Coronary artery (tissue), 2 donors: Measurements from ENCODE around the gene FAM118B.
A peak's percentile ranks its signal among the peaks of the same experiment; 100 is the strongest.

Experiments used
- DNase-seq: peaks from one replicate; pipeline ENCODE4 v3.0.0-alpha.2; 2017; ENCODE audit warnings: low spot score
- H3K27ac ChIP-seq, 2 donors: fragments of 200-600 bp; sonication (generic); one replicate each; pipeline ENCODE4 v1.5.1; 2016 to 2019
- H3K4me3 ChIP-seq: fragments of 200-600 bp; sonication (generic); 2 replicates; pipeline ENCODE4 v1.5.1; 2016; ENCODE audit warnings: mild to moderate bottlenecking, moderate library complexity
- TF ChIP-seq, protein P1 (sequence below): fragments of 200-600 bp; sonication (generic); IDR thresholded peaks from one replicate; pipeline ENCODE4 v1.5.1; 2019; ENCODE audit warnings: antibody characterized with exemption

The FAM118B gene

DNA sequence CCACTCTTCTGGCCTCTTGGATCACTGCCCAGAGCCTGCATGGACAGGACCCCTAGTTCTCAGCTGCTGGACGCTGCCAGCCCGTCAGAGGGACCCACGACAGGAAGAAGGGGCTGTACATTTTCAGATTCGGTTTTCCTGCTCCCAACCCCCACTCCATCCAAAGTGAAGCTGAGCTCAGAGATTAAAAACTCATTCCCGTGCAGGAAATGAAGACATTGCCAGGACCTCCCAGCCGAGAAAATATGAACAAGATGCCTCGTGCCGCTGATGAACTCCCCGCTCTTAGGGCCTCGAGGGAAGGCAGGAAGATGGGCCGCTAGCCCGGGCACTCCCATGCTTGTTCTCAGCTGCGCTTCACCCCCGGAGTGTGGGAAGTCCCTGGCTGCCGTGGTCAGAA is 36.2 kb upstream of the FAM118B start:
- no peak overlapping the region for H3K27ac ChIP-seq
- H3K4me3 ChIP-seq, result peak overlapping the region; percentile 14
- TF ChIP-seq, protein P1, sequence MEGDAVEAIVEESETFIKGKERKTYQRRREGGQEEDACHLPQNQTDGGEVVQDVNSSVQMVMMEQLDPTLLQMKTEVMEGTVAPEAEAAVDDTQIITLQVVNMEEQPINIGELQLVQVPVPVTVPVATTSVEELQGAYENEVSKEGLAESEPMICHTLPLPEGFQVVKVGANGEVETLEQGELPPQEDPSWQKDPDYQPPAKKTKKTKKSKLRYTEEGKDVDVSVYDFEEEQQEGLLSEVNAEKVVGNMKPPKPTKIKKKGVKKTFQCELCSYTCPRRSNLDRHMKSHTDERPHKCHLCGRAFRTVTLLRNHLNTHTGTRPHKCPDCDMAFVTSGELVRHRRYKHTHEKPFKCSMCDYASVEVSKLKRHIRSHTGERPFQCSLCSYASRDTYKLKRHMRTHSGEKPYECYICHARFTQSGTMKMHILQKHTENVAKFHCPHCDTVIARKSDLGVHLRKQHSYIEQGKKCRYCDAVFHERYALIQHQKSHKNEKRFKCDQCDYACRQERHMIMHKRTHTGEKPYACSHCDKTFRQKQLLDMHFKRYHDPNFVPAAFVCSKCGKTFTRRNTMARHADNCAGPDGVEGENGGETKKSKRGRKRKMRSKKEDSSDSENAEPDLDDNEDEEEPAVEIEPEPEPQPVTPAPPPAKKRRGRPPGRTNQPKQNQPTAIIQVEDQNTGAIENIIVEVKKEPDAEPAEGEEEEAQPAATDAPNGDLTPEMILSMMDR, result no peak
- DNase-seq, result no peak

DNA sequence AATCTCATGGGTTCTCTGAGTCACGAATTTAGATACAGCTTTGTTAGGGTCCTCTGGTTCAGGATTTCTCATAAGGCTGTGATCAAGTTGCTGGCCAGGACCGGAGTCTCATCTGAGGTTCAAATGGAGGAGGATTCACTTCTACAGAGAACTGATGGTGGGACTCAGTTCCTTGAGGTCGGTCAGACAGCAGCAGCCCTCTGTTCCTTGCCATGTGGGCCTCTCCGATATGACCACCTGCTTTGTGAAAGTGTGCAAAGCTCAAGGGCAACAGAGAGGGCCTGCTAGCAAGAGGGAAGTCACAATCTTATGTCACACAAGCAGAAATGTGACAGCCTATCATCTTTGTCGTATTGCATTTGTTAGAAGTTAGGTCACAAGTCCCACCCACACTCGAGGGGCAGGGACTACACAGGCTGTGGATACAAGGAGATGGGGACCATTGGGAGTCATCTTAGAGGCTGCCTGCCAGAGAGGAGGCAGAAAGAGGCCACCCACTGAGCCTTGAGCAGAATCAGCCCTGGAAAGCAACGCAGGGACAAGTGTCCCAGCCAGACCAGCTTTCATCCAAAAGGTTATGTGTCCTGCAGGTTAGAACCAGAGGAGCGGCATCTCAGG is 34.6 kb upstream of the FAM118B start:
- H3K4me3 ChIP-seq, result no peak overlapping the region
- no peak for DNase-seq
- TF ChIP-seq, protein P1, result no peak
- H3K27ac ChIP-seq, result no peak overlapping the region

DNA sequence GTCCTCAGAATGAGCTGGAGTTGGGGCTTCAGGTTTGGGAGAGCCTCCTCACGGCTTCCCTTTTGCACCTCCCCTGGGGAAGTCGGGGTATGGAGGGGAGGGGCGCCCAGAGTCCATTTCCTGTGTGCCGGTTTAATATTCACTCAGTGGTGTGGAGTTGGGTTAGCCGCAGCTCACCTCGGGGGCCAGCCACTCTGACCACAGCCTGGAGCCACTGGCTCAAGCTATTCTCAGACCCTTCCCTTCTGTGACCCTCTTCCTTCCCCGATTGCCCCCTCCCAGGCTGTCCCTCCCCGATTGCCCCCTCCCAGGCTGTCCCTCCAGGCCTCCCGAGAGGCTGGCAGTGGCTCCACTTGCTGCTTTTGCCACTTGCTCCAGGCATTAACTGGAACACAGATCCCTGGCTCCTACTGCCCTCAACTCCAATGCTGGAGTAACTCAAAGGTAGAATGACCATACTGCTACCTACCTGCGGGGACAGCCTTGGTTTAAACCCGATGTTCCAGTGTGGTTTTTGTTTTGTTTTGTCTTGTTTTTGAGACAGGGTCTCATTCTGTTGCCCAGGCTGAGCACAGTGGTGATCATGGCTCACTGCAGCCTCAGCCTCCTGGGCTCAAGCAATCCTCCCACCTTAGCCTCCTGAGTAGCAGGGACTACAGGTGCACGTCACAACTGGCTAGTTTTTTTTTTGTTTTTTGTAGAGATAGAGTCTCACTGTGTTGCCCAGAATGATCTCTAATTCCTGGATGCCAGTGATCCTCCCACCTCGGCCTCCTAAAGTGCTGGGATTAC is 29.4 kb upstream of the FAM118B start:
- Histone ChIP-seq H3K4me3 (no peak overlapping the region), H3K27ac (no peak overlapping the region)
- TF ChIP-seq, protein P1, result no peak
- DNase-seq, result no peak

DNA sequence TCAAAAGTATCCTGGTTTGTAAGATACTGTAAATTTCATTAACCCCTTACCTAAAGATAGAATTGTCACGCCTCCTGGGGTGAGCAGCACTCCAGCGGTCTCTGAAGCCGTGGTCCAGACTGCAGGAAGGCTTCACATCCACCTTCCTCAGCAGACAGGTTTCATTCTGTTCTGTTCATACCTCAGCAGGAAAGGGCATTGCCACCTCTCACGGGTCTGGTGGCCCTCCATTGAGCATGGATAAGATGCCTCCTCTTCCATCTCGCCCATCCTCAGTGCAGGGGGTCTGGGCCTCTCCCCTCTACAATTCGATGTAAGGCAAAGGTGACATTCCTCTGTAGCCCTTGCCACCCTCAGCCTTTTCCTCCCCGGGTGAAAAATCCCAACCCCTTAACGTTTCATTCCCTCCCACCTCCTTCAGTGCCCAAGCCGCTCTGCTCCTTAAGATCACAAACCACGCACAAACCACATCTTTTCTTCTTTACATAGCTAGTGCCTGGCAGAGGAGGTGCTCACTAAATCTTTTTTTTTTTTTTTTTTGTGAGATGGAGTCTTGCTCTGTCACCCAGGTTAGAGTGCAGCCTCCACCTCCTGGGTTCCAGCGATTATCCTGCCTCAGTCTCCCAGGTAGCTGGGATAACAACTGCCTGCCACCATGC is 28.7 kb upstream of the FAM118B start:
- DNase-seq, result no peak
- TF ChIP-seq, protein P1, result no peak
- H3K27ac ChIP-seq, result no peak overlapping the region
- H3K4me3 ChIP-seq, result no peak overlapping the region

DNA sequence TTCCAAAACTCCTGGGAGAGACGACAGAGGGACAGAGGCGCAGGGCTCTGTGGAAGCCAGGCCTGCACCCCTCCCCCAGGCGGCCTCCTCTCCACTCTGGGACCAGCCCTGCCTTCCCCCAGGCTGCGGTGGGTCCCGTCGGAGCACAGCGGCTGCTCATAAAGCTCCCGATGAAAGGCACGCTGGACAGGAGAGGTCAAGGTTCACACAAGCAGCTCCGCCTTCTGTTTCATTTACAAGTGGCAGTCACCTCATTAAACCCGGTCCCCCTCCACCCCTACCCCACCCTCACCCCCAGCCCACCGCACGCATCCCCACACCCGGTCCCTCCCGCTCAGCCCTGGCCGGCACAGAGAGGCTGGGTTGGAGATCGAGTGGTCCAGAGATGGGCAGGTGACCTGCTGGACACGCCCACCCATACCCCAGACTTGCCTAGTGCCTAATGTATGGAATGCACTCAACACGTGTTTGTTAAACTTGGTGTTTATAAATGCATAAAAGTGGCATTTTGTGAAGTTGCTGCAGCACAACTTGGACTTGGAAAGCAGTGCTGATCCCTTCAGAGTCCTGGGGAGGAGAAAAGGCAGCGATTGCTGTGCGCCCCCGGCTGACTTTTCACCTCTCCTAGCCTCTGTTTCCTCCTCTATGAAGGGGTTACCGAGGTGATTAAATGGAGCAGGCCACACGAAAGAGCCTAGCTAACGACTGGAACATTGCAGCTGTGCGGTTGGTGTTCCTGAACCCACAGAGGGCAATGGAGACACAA is 26.1 kb upstream of the FAM118B start:
- TF ChIP-seq, protein P1, result no peak
- no peak for DNase-seq

DNA sequence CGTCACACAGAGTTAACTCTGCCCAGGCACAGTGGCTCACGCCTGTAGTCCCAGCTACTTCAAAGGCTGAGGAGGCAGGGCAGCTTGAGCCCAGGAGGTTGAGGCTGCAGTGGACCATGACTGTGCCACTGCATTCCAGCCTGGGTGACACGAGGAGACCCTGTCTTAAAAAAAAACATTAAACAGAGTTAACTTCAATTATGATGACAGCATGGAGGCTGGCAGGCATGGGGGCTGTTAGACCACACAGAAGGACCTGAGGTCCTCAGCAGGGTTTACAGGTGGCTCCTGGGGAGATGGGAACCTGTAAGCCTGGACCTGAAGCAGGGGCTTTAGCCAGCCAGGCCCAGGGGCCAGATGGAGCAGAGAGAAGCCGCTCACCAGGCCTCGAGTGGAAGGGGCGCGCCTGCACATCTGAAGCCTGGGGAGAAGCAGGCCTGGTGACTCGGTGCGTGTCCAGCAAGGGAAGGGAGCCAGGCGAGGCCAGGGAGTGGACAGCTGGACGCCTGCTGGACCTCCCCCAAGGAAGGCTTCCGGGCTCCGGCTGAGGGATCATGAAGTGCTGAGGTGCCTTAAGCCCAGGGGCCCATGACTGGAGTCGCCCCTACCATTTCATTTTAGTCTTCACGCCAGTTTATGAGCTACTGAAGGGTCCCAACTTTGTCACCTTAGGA is 25.4 kb upstream of the FAM118B start:
- Histone ChIP-seq H3K27ac (no peak overlapping the region), H3K4me3 (no peak overlapping the region)
- no peak for DNase-seq
- TF ChIP-seq, protein P1, result no peak

More for the DNA sequence above, 26.1 kb upstream of the FAM118B start:
- Histone ChIP-seq H3K27ac (no peak overlapping the region), H3K4me3 (no peak overlapping the region)
